Measurements from ENCODE around the gene POLR3K.

- TF ChIP-seq CTCF (IDR thresholded peaks at IDR 0.05) (no peak), POLR2A (IDR thresholded peaks at IDR 0.05) (no peak), POLR2AphosphoS5 (IDR thresholded peaks at IDR 0.05) (no peak)
Measured at GRCh38 chr16:60166-60565, 6.8 kb upstream of the POLR3K start.

Measured in suprapubic skin (tissue), 4 donors.